ENCODE data around the gene CCDC121. TPM values are rescaled to one million over a fixed set of nuclear protein-coding genes. Genes with fewer than 3 reads are reported as not detected.

The CCDC121 gene
- polyA plus RNA-seq, 1 donor from 2014 or later = 3.0 TPM

- Histone ChIP-seq H3K79me2 (replicated peaks; ENCODE audit: insufficient read depth, low read length) (no peaks in the 10 kb centered on the region), H3K4me3 (ENCODE audit: low read length) (no peak overlapping the region), H4K20me1 (ENCODE audit: insufficient read depth) (no peaks in the 10 kb centered on the region), H3K9me2 (ENCODE audit: insufficient read depth, low read length) (no peaks in the 10 kb centered on the region), H3K4me2 (ENCODE audit: low read length) (no peak overlapping the region), H3K9me3 (ENCODE audit: low read length) (no peaks in the 10 kb centered on the region), H3K9ac (ENCODE audit: low read length) (no peak overlapping the region), H3K36me3 (ENCODE audit: insufficient read depth, low read length) (no peaks in the 10 kb centered on the region), H2AFZ (ENCODE audit: low read depth, low read length) (no peak overlapping the region), H3K27ac (ENCODE audit: low read length) (no peak overlapping the region), H3K27me3 (ENCODE audit: insufficient read depth, low read depth, low read length) (no peaks in the 10 kb centered on the region), H3F3A (ENCODE audit: insufficient read depth, low read length, poor library complexity, severe bottlenecking) (no peaks in the 10 kb centered on the region)
- TF ChIP-seq EZH2 (IDR thresholded peaks at IDR 0.05; ENCODE audit: borderline replicate concordance, insufficient read depth, low read length, poor library complexity, severe bottlenecking) (no peak), CTCF (IDR thresholded peaks at IDR 0.05; ENCODE audit: poor library complexity, severe bottlenecking) (no peak), RAD21 (conservative IDR thresholded peaks at IDR 0.05) (no peak), REST (IDR thresholded peaks at IDR 0.05; ENCODE audit: borderline replicate concordance) (no peak), SMC3 (conservative IDR thresholded peaks at IDR 0.05; ENCODE audit: poor library complexity) (no peak), TAF1 (IDR thresholded peaks at IDR 0.05; ENCODE audit: low read depth) (no peak), MXI1 (conservative IDR thresholded peaks at IDR 0.05; ENCODE audit: poor library complexity, severe bottlenecking) (no peak), POLR2AphosphoS5 (IDR thresholded peaks at IDR 0.05) (no peak), EP300 (conservative IDR thresholded peaks at IDR 0.05; ENCODE audit: poor library complexity, severe bottlenecking) (no peak)
Observed at GRCh38 chr2:27638709-27639108, 9.9 kb upstream of the CCDC121 start.

- Histone ChIP-seq H3K27me3 (ENCODE audit: insufficient read depth, low read depth, low read length) (no peaks in the 10 kb centered on the region), H3K9me3 (ENCODE audit: low read length) (no peaks in the 10 kb centered on the region), H3K9ac (ENCODE audit: low read length) (no peak overlapping the region), H3K36me3 (ENCODE audit: insufficient read depth, low read length) (no peaks in the 10 kb centered on the region), H3F3A (ENCODE audit: insufficient read depth, low read length, poor library complexity, severe bottlenecking) (no peaks in the 10 kb centered on the region), H3K4me3 (ENCODE audit: low read length) (no peak overlapping the region), H3K9me2 (ENCODE audit: insufficient read depth, low read length) (no peaks in the 10 kb centered on the region), H2AFZ (ENCODE audit: low read depth, low read length) (no peak overlapping the region), H4K20me1 (ENCODE audit: insufficient read depth) (no peaks in the 10 kb centered on the region), H3K79me2 (replicated peaks; ENCODE audit: insufficient read depth, low read length) (no peaks in the 10 kb centered on the region), H3K27ac (ENCODE audit: low read length) (no peak overlapping the region), H3K4me2 (ENCODE audit: low read length) (no peak overlapping the region)
- TF ChIP-seq EZH2 (IDR thresholded peaks at IDR 0.05; ENCODE audit: borderline replicate concordance, insufficient read depth, low read length, poor library complexity, severe bottlenecking) (no peak), MXI1 (conservative IDR thresholded peaks at IDR 0.05; ENCODE audit: poor library complexity, severe bottlenecking) (no peak), RAD21 (conservative IDR thresholded peaks at IDR 0.05) (no peak), SMC3 (conservative IDR thresholded peaks at IDR 0.05; ENCODE audit: poor library complexity) (no peak)
Observed at GRCh38 chr2:27638037-27638637, 9.3 kb upstream of the CCDC121 start.
